HG03558 (cell line): ENCODE data around the gene TSHZ1.
"Not testable (repeated sequence)": the region's sequence is repeated elsewhere in the genome, so short reads cannot be mapped to it uniquely, and the experiment has no call there.

Experiments used
- ATAC-seq: cut with Tn5 transposase; IDR thresholded peaks from one replicate; pipeline ENCODE4 v1.9.1; 2021; ENCODE audit warnings: moderate number of reproducible peaks; ENCODE audit not compliant: unreplicated experiment; ENCODE audit errors: extremely low read depth

The TSHZ1 gene

DNA sequence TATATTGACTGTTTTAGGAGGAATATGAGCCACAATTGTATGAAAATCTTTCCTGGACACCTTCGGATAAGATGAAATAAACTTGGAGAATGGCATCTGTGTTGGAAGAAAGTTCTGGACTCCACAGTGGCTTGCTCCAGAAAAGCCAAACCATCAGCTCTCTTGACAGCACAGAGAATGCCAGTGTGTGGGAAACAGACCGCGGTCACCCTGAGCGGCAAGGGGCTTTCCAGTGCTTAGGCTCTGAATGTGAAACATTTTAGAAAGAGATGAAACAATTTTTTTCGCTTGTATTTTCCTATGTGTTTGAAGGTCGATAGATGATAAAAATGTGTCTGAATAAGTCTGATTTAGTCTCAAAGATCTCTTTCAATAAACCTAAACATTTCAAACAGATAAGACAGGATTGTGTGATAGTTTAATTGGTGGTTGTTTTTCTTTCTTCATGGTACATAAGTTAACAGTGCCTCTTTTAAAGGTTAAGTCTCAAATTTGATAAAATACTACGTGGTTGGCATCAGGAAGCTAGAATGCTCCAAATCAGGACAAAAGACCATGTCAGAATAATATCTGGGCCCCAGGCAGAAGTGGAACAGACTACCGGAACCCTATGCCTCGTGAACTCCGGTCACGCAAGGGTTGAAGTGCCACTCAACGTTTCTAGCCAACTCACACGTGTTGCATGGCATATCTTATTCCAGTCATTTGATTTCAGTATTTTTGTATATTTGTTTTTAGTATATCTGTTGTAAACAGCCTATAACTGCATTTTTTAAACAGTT is 30.6 kb upstream of the TSHZ1 start:
- ATAC-seq: no peak

DNA sequence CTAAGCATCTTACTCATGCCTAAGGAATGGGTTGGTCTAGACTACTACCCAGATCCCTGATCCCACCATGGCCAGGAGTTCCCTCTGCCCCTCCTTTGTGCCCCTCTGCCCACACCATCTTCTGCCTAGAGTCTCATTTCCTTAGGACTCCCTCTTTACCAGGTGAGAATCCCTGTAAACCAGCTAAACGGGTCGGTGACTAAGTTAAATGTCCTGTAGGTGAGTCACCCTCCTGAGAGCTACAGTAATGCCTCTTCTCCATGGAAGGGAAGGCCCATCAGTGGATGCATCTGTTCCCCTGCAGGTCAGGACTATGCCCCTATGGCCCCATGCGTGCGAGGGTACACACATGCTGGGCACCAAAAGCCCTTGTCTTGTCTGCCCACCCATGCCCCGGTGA is 27.1 kb upstream of the TSHZ1 start:
- no peak for ATAC-seq

DNA sequence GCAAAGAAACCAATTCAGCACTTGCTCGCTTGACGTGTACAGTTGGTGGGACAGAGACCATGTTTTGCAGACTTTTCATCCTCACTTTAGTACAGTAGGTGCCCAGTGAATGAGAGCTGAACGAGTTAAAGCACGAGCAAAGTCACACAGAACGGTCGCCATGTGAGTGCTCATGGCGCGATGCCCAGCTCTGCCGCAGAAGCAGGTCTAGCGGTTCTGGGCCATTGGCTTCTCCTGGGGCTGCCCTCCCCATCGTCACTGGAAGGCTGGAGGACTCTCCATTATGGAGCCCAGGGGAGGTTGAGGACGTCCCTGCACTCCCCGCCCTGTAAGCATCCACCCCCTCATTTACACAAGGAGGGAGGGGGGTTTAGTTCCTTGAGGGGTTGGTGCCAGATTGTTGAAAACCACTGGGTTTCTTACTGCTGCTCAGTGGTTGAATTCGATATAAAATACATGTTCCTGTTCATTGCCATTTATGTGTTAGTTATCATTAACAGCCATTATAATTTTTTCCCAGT is 26.6 kb upstream of the TSHZ1 start:
- no peak for ATAC-seq

DNA sequence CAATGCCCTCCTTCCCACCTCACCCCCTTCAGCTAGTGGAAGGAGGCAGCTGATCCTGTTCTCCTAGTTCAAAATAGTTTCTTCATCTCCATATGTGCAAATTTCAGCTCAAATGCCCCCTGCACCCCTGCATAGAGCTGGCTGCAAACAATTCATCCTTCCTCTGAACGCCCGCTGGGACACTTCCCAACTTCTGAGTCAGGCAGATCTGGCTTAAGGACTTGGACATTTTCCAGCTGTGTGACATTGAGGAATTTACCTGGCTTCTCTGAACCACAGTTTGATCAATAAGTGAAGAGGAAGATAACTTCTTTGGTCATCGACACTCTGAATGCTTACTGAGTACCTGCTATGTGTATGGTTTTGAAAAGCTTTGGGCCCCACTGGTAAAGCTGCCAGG is 25.1 kb upstream of the TSHZ1 start:
- no peak for ATAC-seq

DNA sequence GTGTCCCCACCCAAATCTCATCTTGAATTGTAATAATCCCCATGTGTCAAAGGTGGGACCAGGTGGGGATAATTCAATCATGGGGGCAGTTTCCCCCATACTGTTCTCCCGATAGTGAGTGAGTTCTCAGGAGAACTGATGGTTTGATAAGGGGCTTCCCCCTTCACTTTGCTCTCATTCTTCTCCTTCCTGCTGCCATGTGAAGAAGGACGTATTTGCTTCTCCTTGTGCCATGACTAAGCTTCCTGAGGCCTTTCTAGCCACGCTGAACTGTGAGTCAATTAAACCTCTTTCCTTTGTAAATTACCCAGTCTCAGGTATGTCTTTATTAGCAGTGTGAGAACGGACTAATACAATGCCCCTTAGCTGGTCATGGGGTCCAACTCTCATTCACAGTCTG is 22.9 kb upstream of the TSHZ1 start:
- not testable (repeated sequence) for ATAC-seq

DNA sequence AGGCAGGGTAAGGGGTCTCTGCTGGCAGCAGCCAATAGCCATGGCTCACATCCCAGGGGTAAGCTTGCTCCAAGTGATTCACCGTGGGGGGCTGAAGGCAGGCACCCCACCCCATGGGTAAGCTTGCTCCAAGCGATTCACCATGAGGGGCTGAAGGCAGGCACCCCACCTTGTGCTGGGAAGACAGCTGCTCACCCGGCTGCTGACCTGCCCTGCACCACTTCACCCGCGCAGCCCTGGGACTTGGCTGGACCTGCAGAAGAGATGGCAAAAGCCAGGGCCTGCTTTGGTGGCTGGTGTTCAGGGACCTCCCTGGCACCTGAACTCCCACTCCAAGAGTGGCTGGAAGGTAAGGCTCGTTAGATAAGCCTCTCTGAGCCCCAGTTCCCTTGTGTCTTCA is 20.9 kb upstream of the TSHZ1 start:
- no peak for ATAC-seq

DNA sequence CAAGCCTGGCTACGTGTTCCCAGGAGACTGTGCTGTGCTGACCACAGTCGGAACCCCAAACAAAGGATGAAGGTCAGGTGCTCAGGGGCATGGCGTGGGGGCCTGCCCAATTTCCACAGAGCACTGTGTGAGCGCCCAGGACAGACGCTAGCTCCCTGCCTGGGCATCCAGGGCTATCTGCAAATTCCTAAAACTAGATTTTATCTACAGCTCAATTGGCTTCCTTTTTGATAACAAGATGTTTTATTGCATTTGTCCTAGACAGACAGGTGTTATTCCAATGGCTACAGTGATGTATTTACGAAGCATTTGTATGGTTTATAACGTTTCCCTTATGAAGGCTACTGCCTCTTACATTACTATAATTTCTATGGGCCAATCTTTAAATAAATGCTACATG is 17.7 kb upstream of the TSHZ1 start:
- ATAC-seq: no peak

DNA sequence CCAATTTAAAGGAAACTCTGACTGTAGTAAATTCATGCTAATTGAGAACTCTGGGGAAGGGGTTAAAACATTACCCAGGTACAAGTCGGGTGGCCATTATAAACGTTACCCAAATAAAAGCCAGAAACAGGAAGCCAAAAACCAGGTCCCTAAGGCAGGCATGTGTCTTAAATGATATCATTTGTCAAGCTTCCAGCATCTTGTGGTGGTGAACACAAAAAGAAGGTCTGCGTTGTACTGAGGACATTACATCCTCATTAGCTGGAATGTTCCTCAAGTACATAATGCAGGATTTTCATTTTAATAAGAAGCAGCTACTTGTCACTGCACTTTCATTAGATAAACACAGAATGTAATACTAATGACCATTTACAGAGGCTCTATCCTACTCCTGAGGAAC is 12.6 kb upstream of the TSHZ1 start:
- no peak for ATAC-seq

DNA sequence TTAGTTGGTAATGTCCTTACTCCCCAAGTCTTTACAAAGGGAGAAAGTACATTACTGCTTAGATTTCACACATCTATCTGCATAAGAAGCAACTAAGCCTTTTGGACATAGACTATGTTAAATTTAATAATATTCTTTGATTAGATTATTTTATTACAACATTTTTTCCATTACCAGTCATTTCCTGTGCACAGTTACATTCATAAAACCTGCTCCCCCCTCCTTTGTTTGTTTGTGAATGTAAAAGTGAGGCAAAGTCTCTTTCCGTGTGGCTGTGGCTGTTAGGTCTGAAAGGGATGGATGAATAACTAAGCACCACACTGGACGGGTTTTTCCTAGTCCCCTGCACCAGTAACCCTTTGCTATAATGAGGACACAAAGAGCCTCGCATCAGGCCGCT is 11.3 kb upstream of the TSHZ1 start:
- no peak for ATAC-seq

DNA sequence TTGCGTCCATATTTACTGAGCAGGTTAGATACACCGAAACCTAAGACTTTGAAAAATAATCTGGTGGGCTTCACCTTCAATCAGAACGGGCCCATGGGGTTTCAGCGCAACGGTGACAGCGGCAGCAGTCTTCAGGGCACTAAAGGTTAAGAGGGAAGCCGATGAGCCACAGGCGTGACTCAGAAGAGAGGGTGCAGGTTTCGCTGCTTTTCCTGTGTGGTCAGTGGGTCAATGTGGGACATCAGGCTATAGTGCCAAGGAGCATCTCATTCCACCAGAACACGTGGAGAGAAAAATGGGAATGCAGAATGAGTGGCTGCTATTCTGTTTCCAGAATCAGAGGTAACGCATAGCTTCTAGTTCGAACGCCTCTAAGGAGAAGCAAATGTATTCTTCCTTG is 10.5 kb upstream of the TSHZ1 start:
- ATAC-seq: no peak

DNA sequence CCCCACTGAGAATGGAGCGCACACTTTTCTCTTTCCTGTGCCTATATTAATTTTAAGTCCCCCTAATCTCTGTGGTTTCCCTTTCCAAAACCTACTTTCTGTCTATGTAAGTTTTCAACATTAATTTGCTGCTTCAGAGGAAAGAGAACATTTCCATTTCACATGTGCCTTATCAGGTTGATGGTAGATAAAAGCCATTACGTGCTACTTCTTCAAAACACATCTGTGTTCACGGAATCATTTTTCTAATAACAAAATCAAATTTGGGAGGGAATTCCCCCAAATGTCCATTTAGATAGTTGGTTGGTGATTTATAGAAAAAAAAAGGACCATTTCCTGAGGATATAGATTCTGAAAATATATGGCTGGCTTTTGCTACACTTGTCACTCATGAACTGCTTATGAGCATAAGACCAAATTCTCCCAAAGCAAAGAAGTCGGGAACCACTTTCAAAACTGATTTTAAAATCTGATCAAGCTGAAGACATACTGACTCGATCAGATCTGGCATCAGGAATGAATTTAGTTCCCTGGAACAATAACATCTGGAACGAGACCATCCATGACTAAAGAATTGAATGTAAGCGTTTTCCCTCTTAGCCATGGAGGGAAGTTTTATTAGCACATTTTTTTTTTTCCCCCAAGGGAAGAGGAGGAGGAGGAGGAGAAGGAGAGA is 9.9 kb upstream of the TSHZ1 start:
- ATAC-seq: no peak

DNA sequence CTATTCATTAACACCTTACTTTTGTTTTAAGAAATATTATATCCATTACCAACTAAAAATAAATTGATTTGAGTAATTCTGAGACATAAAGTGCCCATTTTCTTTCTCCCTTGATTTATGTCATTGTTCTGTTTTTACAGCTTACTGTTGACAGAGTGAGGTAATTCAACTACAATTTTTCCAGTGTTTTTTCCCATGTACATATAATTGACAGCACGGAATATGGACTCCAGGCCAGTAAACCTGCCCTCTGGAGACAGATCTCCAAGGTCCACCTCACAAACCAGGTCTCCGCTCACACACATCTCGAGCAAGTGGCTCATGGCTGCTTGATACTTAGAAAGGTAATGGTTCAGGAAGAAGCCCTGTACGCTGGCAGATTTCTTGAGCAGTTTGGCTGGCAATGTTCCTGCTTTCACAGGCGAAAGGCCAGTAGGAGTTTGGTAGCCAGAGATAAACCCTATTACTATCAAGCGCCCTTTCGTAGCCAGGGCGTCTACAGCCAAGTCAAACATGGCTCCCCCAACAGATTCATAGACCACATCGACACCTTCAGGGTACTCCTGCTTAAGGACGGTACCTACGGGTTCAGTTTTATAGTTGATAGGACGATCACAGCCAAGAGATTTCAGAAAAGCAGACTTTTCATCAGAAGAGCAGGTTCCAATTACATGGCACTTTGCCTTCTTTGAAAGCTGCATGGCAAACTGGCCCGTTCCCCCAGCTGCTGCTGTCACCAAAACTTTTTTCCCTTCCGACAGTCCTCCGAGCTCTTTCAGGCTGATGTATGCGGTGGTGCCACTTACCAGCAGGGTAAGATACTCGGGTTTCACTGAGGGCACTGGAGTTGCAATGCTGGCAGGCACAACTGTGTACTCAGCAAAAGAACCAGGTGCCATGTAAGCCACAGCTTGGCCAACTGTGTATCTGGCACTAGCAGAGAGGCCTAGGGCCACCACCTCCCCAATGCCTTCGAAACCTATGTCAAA is 9.0 kb upstream of the TSHZ1 start:
- no peak for ATAC-seq

DNA sequence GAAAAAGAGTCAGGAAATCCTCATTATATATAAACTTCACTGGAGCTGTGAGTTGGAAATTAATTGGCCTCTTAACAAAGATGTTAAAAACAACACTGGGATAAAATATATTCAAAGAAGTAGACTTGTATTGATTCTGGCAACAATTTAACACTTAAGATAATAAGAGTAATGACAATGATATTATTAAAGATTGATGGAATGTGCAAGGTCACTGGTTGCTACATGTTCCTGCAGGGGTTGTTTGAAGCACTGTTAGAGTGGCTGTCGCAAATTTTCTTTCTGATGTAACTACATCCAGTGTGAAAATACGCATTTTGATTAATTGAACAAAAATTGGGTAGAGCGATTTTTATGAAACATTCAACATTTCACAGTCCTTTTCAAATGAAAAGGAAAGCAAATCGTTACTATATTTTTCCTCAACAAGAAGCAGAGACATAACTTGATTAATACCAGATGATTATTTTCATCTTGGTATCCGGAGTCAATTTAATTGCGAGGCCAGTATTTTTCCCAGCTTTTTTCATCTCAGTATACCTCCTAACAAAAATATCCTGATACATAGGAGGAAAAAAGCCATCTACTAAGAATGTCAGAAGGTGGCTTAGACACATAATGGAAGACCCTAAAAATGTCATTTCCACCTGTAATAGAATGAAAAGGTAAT is 7.8 kb upstream of the TSHZ1 start:
- no peak for ATAC-seq

DNA sequence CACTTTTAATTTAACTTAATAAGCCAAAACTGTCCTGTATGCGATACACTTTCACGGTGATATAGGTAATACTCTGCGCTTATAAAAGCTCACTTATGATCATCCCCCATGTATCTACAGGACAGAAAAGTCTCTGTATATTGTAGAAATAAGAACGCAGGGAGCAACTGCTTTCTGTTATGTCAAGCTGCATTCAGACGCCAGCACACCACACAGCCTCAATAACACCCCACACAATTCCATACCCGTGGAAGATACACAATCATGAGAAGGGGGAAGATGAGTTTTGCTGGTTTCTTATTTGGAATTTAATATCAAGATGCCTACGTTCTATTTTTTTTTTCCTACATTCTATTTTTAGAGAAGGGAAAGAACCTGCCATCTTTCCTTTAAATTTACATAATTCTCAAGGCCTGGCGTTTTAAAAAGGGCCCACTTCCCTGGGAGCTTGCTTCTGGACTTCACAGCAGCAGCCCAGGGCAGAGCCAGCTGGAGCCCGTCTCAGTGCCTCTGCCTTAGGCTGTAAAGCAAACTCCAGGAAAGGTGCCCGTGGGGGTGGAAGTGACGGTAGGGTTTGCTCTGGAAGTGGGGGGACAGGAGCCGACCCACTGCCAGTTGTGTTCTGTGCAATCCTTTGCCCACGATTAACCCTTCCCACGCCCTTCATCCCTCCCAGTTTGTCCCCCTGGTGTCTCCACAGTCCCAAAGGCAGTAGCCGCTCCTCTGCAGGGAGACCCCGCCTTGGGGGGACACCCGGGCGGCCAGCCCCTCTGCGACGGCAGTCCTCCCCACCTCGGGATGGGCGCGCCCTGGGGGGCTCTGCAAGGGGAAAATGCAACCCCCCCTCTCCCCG is 7.0 kb upstream of the TSHZ1 start:
- ATAC-seq: no peak

DNA sequence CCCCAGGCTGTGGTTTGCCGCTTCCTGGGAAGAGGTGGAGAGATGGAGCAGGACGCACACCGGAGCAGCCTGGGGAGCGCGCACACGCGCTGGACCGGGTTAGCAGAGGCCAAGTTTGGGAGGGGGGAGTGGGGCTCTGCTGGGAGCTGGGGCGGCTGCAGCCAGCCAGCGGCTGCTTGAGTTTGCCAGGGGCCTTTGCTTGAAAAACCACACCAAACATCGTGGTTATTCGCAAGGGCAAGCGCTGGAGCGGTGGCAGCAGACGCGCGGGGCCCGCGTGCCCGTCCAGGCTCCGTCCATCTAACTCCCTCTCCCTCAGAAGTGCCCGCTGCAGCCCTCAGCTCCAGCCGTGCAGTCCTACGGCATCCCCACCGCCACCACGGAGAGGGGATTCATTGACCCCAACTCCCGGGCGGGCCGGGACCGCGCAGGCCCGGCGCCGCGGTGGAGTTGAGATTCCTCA is 6.3 kb upstream of the TSHZ1 start:
- ATAC-seq: no peak

DNA sequence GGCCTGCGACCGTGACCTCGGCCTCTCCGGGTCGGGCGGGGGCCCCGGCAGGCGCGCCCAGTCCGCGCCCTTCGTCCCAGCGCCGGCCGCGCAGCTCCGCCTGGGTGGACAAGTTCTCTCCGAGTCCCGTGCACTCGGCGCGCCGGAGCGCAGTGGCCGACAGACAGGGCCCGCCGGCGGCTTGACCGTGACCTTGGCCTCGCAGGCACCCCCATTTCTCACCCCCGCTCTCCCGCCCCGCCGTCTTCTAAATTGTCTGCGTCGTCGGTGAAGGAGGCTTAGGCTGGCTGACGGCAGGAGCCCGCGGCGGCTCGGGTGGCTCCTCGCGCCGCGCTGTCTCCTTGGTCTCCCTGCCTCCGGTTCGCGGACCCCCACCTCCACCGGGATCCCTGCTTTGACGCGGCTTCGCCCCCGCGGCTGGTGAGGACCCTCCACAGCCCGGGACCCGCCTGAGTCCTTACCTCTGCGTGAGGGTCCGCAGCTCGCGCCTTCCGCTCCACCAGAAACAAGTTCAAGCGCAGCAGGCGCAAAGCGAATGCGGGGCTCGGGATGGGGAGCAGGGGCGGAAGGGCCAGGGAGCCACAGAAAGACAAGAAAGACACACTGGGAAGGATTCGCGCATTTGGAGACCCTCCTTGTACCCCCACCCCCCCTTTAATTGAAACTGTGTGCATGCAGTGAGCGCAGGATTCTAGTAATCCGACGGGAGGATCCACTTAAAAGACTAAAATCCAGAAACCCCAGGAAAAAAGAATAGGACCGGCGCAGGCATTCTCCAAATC is 5.7 kb upstream of the TSHZ1 start:
- no peak for ATAC-seq

DNA sequence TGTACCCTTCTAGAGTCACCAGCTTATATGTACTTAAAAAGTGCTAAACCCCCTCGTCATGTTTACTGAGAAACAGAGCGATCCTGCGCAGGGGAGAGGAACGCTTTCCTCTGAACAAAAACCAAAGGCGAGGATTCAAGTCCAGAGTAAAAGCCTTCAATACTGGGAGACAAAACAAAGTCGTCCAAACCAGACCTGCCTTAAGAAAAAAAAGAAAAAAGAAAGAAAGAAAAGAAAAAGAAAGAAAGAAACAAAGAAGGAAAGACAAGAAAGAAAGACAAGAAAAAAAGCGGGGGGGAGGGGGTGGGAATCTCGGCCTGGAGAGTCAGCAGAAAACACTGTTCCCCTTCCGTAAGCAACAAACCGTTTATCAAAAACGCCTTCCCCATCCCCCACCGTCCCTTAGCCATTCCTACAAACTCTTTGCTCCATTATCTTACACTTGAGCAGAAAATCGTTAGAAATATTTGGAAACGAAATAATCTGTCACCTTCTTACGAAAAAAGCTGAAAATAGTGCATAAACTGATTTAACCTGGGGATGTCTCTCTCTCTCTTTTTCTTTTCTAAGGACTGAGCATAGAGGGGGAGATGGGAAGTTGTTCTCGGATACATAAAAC is 5.0 kb upstream of the TSHZ1 start:
- no peak for ATAC-seq
